Peyer's patch (tissue), 4 donors: ENCODE results near the gene CPLX4. TPM values are rescaled to one million over a fixed set of nuclear protein-coding genes. Genes with fewer than 3 reads are reported as not detected.

Source experiments
- DNase-seq, 3 donors: peaks; one replicate each; pipeline ENCODE4 v3.0.0-alpha.2; 2017 to 2019
- H3K27ac ChIP-seq, 4 donors: fragments of 200-600 bp; sonication (generic); one replicate each; pipeline ENCODE4 v1.5.1; 2016 to 2019
- H3K27me3 ChIP-seq, 2 donors: fragments of 200-600 bp; sonication (generic); one replicate each; pipeline ENCODE4 v1.5.1; 2019
- H3K36me3 ChIP-seq, 3 donors: fragments of 200-600 bp; sonication (generic); one replicate each; pipeline ENCODE4 v1.5.1; 2016 to 2019
- H3K4me1 ChIP-seq, 4 donors: fragments of 200-600 bp; sonication (generic); one replicate each; pipeline ENCODE4 v1.5.1; 2016 to 2019
- H3K4me3 ChIP-seq, 4 donors: fragments of 200-600 bp; sonication (generic); 1 replicate in 3 of 4; 2 replicates in 1 of 4; pipeline ENCODE4 v1.5.1; 2016 to 2019; ENCODE audit warnings: mild to moderate bottlenecking in 1 of 4
- H3K9me3 ChIP-seq, 4 donors: fragments of 200-600 bp; sonication (generic); one replicate each; pipeline ENCODE4 v1.5.1; 2016 to 2019; ENCODE audit warnings: mild to moderate bottlenecking in 1 of 4
- CTCF ChIP-seq, 6 experiments: fragments of 450-650 bp in 4 of 6; fragments of 200-600 bp in 2 of 6; sonication (generic) in 1 of 6; IDR thresholded peaks; one replicate each; pipeline ENCODE4 v1.5.1; 2017 to 2019; ENCODE audit warnings: antibody characterized with exemption in 6 of 6, mild to moderate bottlenecking in 3 of 6, moderate library complexity in 1 of 6
- POLR2A ChIP-seq, 2 donors: fragments of 450-650 bp; IDR thresholded peaks; one replicate each; pipeline ENCODE4 v1.5.1; 2017; ENCODE audit warnings: antibody characterized with exemption in 2 of 2, mild to moderate bottlenecking in 2 of 2, moderate library complexity in 2 of 2
- total RNA-seq, 4 donors: library from RNA; depleted of rRNA; stranded (reverse); fragments of >200 nt; gene quantifications; one replicate each; pipeline ENCODE4 v1.1.0, GENCODE V29; 2016

CPLX4 gene
- total RNA-seq, 4 donors from 2014 or later = not detected

GRCh38 chr18:59300676-59301285 lies 17.7 kb downstream of the CPLX4 start:
- Histone ChIP-seq H3K27ac (no peak overlapping the region), H3K27me3 (no peaks in the 10 kb centered on the region), H3K36me3 (no peaks in the 10 kb centered on the region), H3K9me3 (no peaks in the 10 kb centered on the region), H3K4me3 (no peak overlapping the region), H3K4me1 (no peaks in the 10 kb centered on the region)
- DNase-seq = no peak
- no peak for TF ChIP-seq POLR2A (IDR thresholded peaks at IDR 0.05)
- no peak for TF ChIP-seq CTCF (IDR thresholded peaks at IDR 0.05)

- H3K4me1 ChIP-seq = no peaks in the 10 kb centered on the region
- H3K4me3 ChIP-seq = no peak overlapping the region
- no peaks in the 10 kb centered on the region for H3K9me3 ChIP-seq
- no peaks in the 10 kb centered on the region for H3K36me3 ChIP-seq
- DNase-seq = no peak
- TF ChIP-seq CTCF (IDR thresholded peaks at IDR 0.05) (no peak), POLR2A (IDR thresholded peaks at IDR 0.05) (no peak)
- H3K27me3 ChIP-seq = no peaks in the 10 kb centered on the region
- no peak overlapping the region for H3K27ac ChIP-seq
These were observed 19.6 kb downstream of the CPLX4 start for GRCh38 chr18:59298871-59299270.

- no peak for DNase-seq
- no peak for TF ChIP-seq CTCF (IDR thresholded peaks at IDR 0.05)
- TF ChIP-seq POLR2A (IDR thresholded peaks at IDR 0.05) = no peak
- Histone ChIP-seq H3K4me3 (no peak overlapping the region), H3K4me1 (no peaks in the 10 kb centered on the region), H3K27me3 (no peaks in the 10 kb centered on the region), H3K36me3 (no peaks in the 10 kb centered on the region), H3K9me3 (no peaks in the 10 kb centered on the region), H3K27ac (no peak overlapping the region)
These were observed 25.1 kb downstream of the CPLX4 start for GRCh38 chr18:59293317-59293716.

GRCh38 chr18:59286341-59286740 lies 32.1 kb downstream of the CPLX4 start:
- no peaks in the 10 kb centered on the region for H3K27me3 ChIP-seq
- TF ChIP-seq POLR2A (IDR thresholded peaks at IDR 0.05) (no peak), CTCF (IDR thresholded peaks at IDR 0.05) (no peak)
- H3K9me3 ChIP-seq = no peaks in the 10 kb centered on the region
- no peak for DNase-seq
- H3K4me3 ChIP-seq = no peak overlapping the region
- no peaks in the 10 kb centered on the region for H3K36me3 ChIP-seq
- H3K4me1 ChIP-seq = no peaks in the 10 kb centered on the region
- no peak overlapping the region for H3K27ac ChIP-seq

GRCh38 chr18:59282341-59282740 lies 36.1 kb downstream of the CPLX4 start:
- Histone ChIP-seq H3K27me3 (no peaks in the 10 kb centered on the region), H3K4me1 (no peaks in the 10 kb centered on the region), H3K4me3 (no peak overlapping the region), H3K36me3 (no peaks in the 10 kb centered on the region), H3K9me3 (no peaks in the 10 kb centered on the region), H3K27ac (no peak overlapping the region)
- DNase-seq = no peak
- no peak for TF ChIP-seq POLR2A (IDR thresholded peaks at IDR 0.05)
- no peak for TF ChIP-seq CTCF (IDR thresholded peaks at IDR 0.05)

GRCh38 chr18:59279722-59280121 lies 38.7 kb downstream of the CPLX4 start:
- peaks cover 0 to 9% of the 10 kb centered on the region in 2 donors for H3K27me3 ChIP-seq
- no peaks in the 10 kb centered on the region for H3K4me1 ChIP-seq
- H3K36me3 ChIP-seq = no peaks in the 10 kb centered on the region
- DNase-seq = no peak
- H3K4me3 ChIP-seq = no peak overlapping the region
- TF ChIP-seq CTCF (IDR thresholded peaks at IDR 0.05) (no peak), POLR2A (IDR thresholded peaks at IDR 0.05) (no peak)
- no peak overlapping the region for H3K27ac ChIP-seq
- no peaks in the 10 kb centered on the region for H3K9me3 ChIP-seq
